Thyroid gland (tissue), 4 donors: ENCODE measurements around the gene GIMAP5. TPM values are rescaled to one million over a fixed set of nuclear protein-coding genes. Genes with fewer than 3 reads are reported as not detected.

ENCODE experiments used
- DNase-seq, 2 donors: peaks; one replicate each; pipeline ENCODE4 v3.0.0-alpha.2; 2019
- H3K27ac ChIP-seq, 3 donors: fragments of 200-600 bp; sonication (generic); 1 replicate in 2 of 3; 2 replicates in 1 of 3; pipeline ENCODE4 v1.5.1; 2016 to 2019; ENCODE audit warnings: mild to moderate bottlenecking in 1 of 3, moderate library complexity in 1 of 3
- H3K27me3 ChIP-seq: fragments of 200-600 bp; sonication (generic); one replicate; pipeline ENCODE4 v1.5.1; 2019
- H3K36me3 ChIP-seq, 2 donors: fragments of 200-600 bp; sonication (generic); one replicate each; pipeline ENCODE4 v1.5.1; 2016 to 2019
- H3K4me1 ChIP-seq, 2 donors: fragments of 200-600 bp; sonication (generic); one replicate each; pipeline ENCODE4 v1.5.1; 2017 to 2019
- H3K4me3 ChIP-seq, 3 donors: fragments of 200-600 bp; sonication (generic); replicated peaks in 1 of 3; 1 replicate in 2 of 3; 2 replicates in 1 of 3; pipeline ENCODE4 v1.5.1; 2016; ENCODE audit warnings: mild to moderate bottlenecking in 1 of 3
- H3K9me3 ChIP-seq: fragments of 200-600 bp; sonication (generic); one replicate; pipeline ENCODE4 v1.5.1; 2017
- POLR2A ChIP-seq, 2 donors: fragments of 450-650 bp; IDR thresholded peaks; one replicate each; pipeline ENCODE4 v1.6.1; 2017; ENCODE audit warnings: antibody characterized with exemption in 2 of 2, mild to moderate bottlenecking in 2 of 2, moderate library complexity in 1 of 2
- WGBS, 2 donors: methylation state at CpG; one replicate each; pipeline ENCODE4 v1.1.5; 2017; 5-methylcytosine and 5-hydroxymethylcytosine counted together
- intact Hi-C: fragments of 100-400 bp; cut with DNase I; formaldehyde crosslinking; loops from one replicate; pipeline ENCODE4 v1.15.1; 2023
- total RNA-seq, 4 donors: library from RNA; depleted of rRNA; stranded (reverse); fragments of >200 nt; gene quantifications; one replicate each; pipeline ENCODE4 v1.2.3, GENCODE V29; 2016
- TF ChIP-seq, protein P1 (sequence below), 6 experiments: fragments of 200-600 bp in 3 of 6; fragments of 450-650 bp in 3 of 6; sonication (generic) in 3 of 6; IDR thresholded peaks; one replicate each; pipeline ENCODE4 v1.5.1; 2016 to 2019; ENCODE audit warnings: antibody characterized with exemption in 6 of 6, mild to moderate bottlenecking in 2 of 6, inconsistent platforms in 1 of 6, moderate library complexity in 1 of 6

The GIMAP5 gene
- total RNA-seq, 4 donors from 2014 or later: 25.3 to 80.6 (median 39.0) TPM

DNA sequence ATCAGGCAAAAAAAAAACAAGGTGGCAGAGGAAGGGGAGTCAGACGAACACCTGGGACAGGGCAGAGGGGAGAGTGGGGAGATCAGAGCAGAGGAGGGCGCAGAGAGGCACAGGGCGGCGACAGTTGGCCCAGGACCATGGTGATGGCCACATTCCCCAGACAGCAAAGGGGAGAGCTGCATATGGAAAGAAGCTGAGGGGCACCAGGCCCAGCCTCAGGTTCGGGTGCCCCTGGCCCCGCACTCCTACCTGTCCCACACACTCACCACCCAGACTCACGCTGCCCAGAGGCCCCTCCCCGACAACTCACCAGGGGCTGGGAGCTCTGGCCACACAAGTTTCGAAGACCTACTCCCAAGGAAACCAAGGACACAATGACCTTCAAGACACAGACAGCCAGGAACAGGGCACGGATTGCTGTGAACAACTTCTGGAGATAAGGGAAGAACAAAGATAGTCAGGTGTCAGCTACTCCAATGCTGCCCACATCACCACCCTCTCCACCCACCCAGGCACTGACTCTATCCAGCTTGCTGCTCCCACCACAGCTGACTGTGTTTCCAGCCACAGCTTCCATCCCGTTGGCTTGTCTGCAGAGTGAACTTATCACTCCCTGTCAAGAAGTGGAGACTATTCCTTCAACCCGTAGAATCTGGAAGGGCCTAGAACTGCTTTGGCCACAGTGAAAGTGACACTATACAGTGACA lies 54.7 kb downstream of the GIMAP5 start:
- TF ChIP-seq, protein P1, sequence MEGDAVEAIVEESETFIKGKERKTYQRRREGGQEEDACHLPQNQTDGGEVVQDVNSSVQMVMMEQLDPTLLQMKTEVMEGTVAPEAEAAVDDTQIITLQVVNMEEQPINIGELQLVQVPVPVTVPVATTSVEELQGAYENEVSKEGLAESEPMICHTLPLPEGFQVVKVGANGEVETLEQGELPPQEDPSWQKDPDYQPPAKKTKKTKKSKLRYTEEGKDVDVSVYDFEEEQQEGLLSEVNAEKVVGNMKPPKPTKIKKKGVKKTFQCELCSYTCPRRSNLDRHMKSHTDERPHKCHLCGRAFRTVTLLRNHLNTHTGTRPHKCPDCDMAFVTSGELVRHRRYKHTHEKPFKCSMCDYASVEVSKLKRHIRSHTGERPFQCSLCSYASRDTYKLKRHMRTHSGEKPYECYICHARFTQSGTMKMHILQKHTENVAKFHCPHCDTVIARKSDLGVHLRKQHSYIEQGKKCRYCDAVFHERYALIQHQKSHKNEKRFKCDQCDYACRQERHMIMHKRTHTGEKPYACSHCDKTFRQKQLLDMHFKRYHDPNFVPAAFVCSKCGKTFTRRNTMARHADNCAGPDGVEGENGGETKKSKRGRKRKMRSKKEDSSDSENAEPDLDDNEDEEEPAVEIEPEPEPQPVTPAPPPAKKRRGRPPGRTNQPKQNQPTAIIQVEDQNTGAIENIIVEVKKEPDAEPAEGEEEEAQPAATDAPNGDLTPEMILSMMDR (IDR thresholded peaks at IDR 0.05): no peak
- no peak for TF ChIP-seq POLR2A (IDR thresholded peaks at IDR 0.05)
- intact Hi-C loops: no loop called here
- 89 to 93% methylated on average over 11 of the region's 12 CpGs for whole genome bisulfite sequencing, 2 donors
- Histone ChIP-seq H3K4me1 (peaks cover 0 to 7% of the 10 kb centered on the region in 2 donors), H3K36me3 (no peaks in the 10 kb centered on the region), H3K9me3 (no peaks in the 10 kb centered on the region), H3K27me3 (no peaks in the 10 kb centered on the region), H3K4me3 (no peak overlapping the region), H3K27ac (no peak overlapping the region)
- DNase-seq: no peak

Other genes starting within 250 kb of the GIMAP5 start
- 10 to 100 TPM; 12.4 to 35.2 (median 24.0) TPM for gene GIMAP7, start 222.5 kb upstream of the GIMAP5 start, total RNA-seq
- 10 to 100 TPM; 22.1 to 78.6 (median 41.3) TPM for gene GIMAP4, start 170.0 kb upstream of the GIMAP5 start, total RNA-seq
- gene GIMAP6, start 105.0 kb upstream of the GIMAP5 start, total RNA-seq: 10 to 100 TPM; 17.7 to 73.6 (median 45.0) TPM
- gene GIMAP2, start 51.7 kb upstream of the GIMAP5 start, total RNA-seq: 10 to 100 TPM in 2 of 4 donors, 1 to 10 TPM in 2; 6.7 to 32.4 (median 10.4) TPM
- gene GIMAP1, start 20.8 kb upstream of the GIMAP5 start, total RNA-seq: 10 to 100 TPM in 2 of 4 donors, 1 to 10 TPM in 2; 6.7 to 23.6 (median 9.6) TPM
- 10 to 100 TPM; 10.4 to 36.0 (median 18.9) TPM for gene TMEM176B, start 62.9 kb downstream of the GIMAP5 start, total RNA-seq
- 10 to 100 TPM in 2 of 4 donors, 1 to 10 TPM in 2; 3.7 to 34.0 (median 14.7) TPM for gene TMEM176A, start 63.4 kb downstream of the GIMAP5 start, total RNA-seq
- under 1 TPM in 2 of 4 donors, not detected in 2; 0.22 to 0.71 TPM for gene AOC1, start 115.1 kb downstream of the GIMAP5 start, total RNA-seq
- under 1 TPM; 0.33 to 0.93 (median 0.63) TPM for gene KCNH2, start 240.9 kb downstream of the GIMAP5 start, total RNA-seq